Measurements from ENCODE around the gene GPR89B. TPM values are rescaled to one million over a fixed set of nuclear protein-coding genes. Genes with fewer than 3 reads are reported as not detected.

Gene GPR89B
- polyA plus RNA-seq, 3 donors, result 2.5 to 7.7 (median 7.7) TPM

- Mint-ChIP-seq H3K9me3 (no peaks in the 10 kb centered on the region), H3K4me3 (no peak overlapping the region), H3K27ac (peak overlapping the region in 1 of 7 donors; percentile 57), H3K36me3 (no peaks in the 10 kb centered on the region), H3K27me3 (ENCODE audit: low read depth in 3 of 3) (peaks cover 3 to 9% (median 4%) of the 10 kb centered on the region in 3 donors), H3K4me1 (no peaks in the 10 kb centered on the region)
- TF ChIP-seq CTCF (IDR thresholded peaks at IDR 0.05), result no peak
- H3K79me2 ChIP-seq (ENCODE audit: insufficient read depth, low read length), result no peaks in the 10 kb centered on the region
- H3K27me3 ChIP-seq (ENCODE audit: control insufficient read depth in 2 of 2, insufficient read depth in 2 of 2, low read length in 2 of 2), result no peaks in the 10 kb centered on the region
- H3K27ac ChIP-seq (ENCODE audit: low read depth in 1 of 2, low read length in 2 of 2), result no peak overlapping the region
- H3K9me3 ChIP-seq (replicated peaks in 1 of 2; ENCODE audit: control insufficient read depth in 1 of 2, insufficient read depth in 1 of 2, low read length in 2 of 2), result no peaks in the 10 kb centered on the region
- H4K20me1 ChIP-seq (ENCODE audit: insufficient read depth, low read length), result no peaks in the 10 kb centered on the region
- H3K4me3 ChIP-seq (replicated peaks in 1 of 3; ENCODE audit: low read depth in 2 of 3, low read length in 3 of 3), result no peak overlapping the region
- no peaks in the 10 kb centered on the region for H3K36me3 ChIP-seq (replicated peaks in 1 of 2; ENCODE audit: control insufficient read depth in 1 of 2, insufficient read depth in 2 of 2, low read length in 2 of 2)
- H3K4me2 ChIP-seq (replicated peaks; ENCODE audit: extremely low read depth, low read length, poor library complexity, severe bottlenecking), result no peak overlapping the region
- H3K9ac ChIP-seq (ENCODE audit: insufficient read depth, low read length, poor library complexity, severe bottlenecking), result no peak overlapping the region
- intact Hi-C loops (cut with micrococcal nuclease), result no loop called here
- H3K4me1 ChIP-seq (ENCODE audit: control insufficient read depth in 1 of 2, insufficient read depth in 2 of 2, low read length in 2 of 2), result no peaks in the 10 kb centered on the region
- DNase-seq, result no peak
- H2AFZ ChIP-seq (ENCODE audit: insufficient read depth, low read depth, low read length, poor library complexity, severe bottlenecking), result no peak overlapping the region
- WGBS (ENCODE audit: insufficient coverage), result 92% methylated on average over 6 of the region's 7 CpGs
These were observed 14.8 kb upstream of the GPR89B start for GRCh38 chr1:147913362-147913942.

GRCh38 chr1:147919896-147920295, 8.3 kb upstream of the GPR89B start:
- Histone ChIP-seq H3K9me3 (replicated peaks in 1 of 2; ENCODE audit: control insufficient read depth in 1 of 2, insufficient read depth in 1 of 2, low read length in 2 of 2) (no peaks in the 10 kb centered on the region), H3K36me3 (replicated peaks in 1 of 2; ENCODE audit: control insufficient read depth in 1 of 2, insufficient read depth in 2 of 2, low read length in 2 of 2) (no peaks in the 10 kb centered on the region), H3K9ac (ENCODE audit: insufficient read depth, low read length, poor library complexity, severe bottlenecking) (no peak overlapping the region), H2AFZ (ENCODE audit: insufficient read depth, low read depth, low read length, poor library complexity, severe bottlenecking) (no peak overlapping the region), H4K20me1 (ENCODE audit: insufficient read depth, low read length) (no peaks in the 10 kb centered on the region), H3K79me2 (ENCODE audit: insufficient read depth, low read length) (no peaks in the 10 kb centered on the region), H3K27me3 (ENCODE audit: control insufficient read depth in 2 of 2, insufficient read depth in 2 of 2, low read length in 2 of 2) (no peaks in the 10 kb centered on the region), H3K4me1 (ENCODE audit: control insufficient read depth in 1 of 2, insufficient read depth in 2 of 2, low read length in 2 of 2) (no peaks in the 10 kb centered on the region), H3K4me2 (replicated peaks; ENCODE audit: extremely low read depth, low read length, poor library complexity, severe bottlenecking) (no peak overlapping the region), H3K4me3 (replicated peaks in 1 of 3; ENCODE audit: low read depth in 2 of 3, low read length in 3 of 3) (no peak overlapping the region), H3K27ac (ENCODE audit: low read depth in 1 of 2, low read length in 2 of 2) (no peak overlapping the region)
- Mint-ChIP-seq H3K4me1 (no peaks in the 10 kb centered on the region), H3K36me3 (no peaks in the 10 kb centered on the region), H3K27ac (no peak overlapping the region), H3K9me3 (no peaks in the 10 kb centered on the region), H3K4me3 (no peak overlapping the region), H3K27me3 (ENCODE audit: low read depth in 3 of 3) (peaks cover 2 to 7% (median 2%) of the 10 kb centered on the region in 3 donors)
- DNase-seq, result no peak
- TF ChIP-seq CTCF (IDR thresholded peaks at IDR 0.05), result no peak
- WGBS (ENCODE audit: insufficient coverage), result 56% methylated on average over 3 of the region's 6 CpGs
- intact Hi-C loops (cut with micrococcal nuclease), result no loop called here

Measured in CD14-positive monocyte (primary cell).